AG04449 (cell line): ENCODE results near the gene TRPM1.

Source experiments
- CTCF ChIA-PET: fragments of 350-600 bp; formaldehyde crosslinking; extraction: SDS; loops from one replicate; lab custom pipeline; 2021; ENCODE audit warnings: antibody characterized with exemption; lab: Yijun Ruan, JAX
- POLR2A ChIA-PET: fragments of 400-600, 350-600 bp; formaldehyde crosslinking; extraction: SDS; loops from one replicate; lab custom pipeline; 2020; ENCODE audit warnings: antibody characterized with exemption, inconsistent platforms; lab: Yijun Ruan, JAX
- DNase-seq: peaks from one replicate; pipeline ENCODE4 v3.0.0-alpha.2; 2010; ENCODE audit warnings: low read depth, low spot score
- H3K4me3 ChIP-seq: 2 replicates; pipeline ENCODE4 v1.5.1; 2011; ENCODE audit warnings: low read depth, mild to moderate bottlenecking, control low read depth, low read length
- CTCF ChIP-seq: IDR thresholded peaks from one replicate; pipeline ENCODE4 v1.5.1; 2011; ENCODE audit warnings: mild to moderate bottlenecking, moderate library complexity, low read length, control low read depth, inconsistent platforms; ENCODE audit not compliant: insufficient read depth; ENCODE audit errors: missing control alignments

The TRPM1 gene

GRCh38 chr15:31037731-31038477 is 63.6 kb downstream of the TRPM1 start:
- POLR2A ChIA-PET = no interaction called here
- DNase-seq = no peak
- CTCF ChIA-PET = no interaction called here

GRCh38 chr15:31036783-31037182 is 64.7 kb downstream of the TRPM1 start:
- CTCF ChIA-PET = no interaction called here
- TF ChIP-seq CTCF = no peak
- POLR2A ChIA-PET = no interaction called here
- H3K4me3 ChIP-seq = no peak overlapping the region
- no peak for DNase-seq

More at GRCh38 chr15:31037731-31038477, 63.6 kb downstream of the TRPM1 start:
- TF ChIP-seq CTCF = no peak
- no peak overlapping the region for H3K4me3 ChIP-seq

- no peak for TF ChIP-seq CTCF
- POLR2A ChIA-PET = no interaction called here
- CTCF ChIA-PET = no interaction called here
- DNase-seq = no peak
- H3K4me3 ChIP-seq = no peak overlapping the region
Measured at GRCh38 chr15:31035610-31036009, 65.9 kb downstream of the TRPM1 start.

- DNase-seq = no peak
- no peak for TF ChIP-seq CTCF
- ChIA-PET POLR2A (no interaction called here), CTCF (no interaction called here)
- H3K4me3 ChIP-seq = no peak overlapping the region
Measured at GRCh38 chr15:31034152-31034551, 67.4 kb downstream of the TRPM1 start.

- CTCF ChIA-PET = interaction anchor here (1.4 kb wide), 1 partner anchor 10 kb away, joined by 3 read pairs; no protein-coding TSS in a partner anchor
- no peak for TF ChIP-seq CTCF
Measured at GRCh38 chr15:31032961-31033371, 68.6 kb downstream of the TRPM1 start.

GRCh38 chr15:31031471-31032067 is 70.0 kb downstream of the TRPM1 start:
- POLR2A ChIA-PET = no interaction called here
- CTCF ChIA-PET = no interaction called here
- no peak for TF ChIP-seq CTCF
- DNase-seq = no peak
- H3K4me3 ChIP-seq = no peak overlapping the region

More at GRCh38 chr15:31032961-31033371, 68.6 kb downstream of the TRPM1 start:
- POLR2A ChIA-PET = no interaction called here
- DNase-seq = peak; percentile 60
- no peak overlapping the region for H3K4me3 ChIP-seq
